SK-N-SH treated with all-trans-retinoic acid at 6 μM for 48 hours (cell line): Measurements from ENCODE around the gene SYN1.
A peak's percentile ranks its signal among the peaks of the same experiment; 100 is the strongest.

ENCODE experiments used
- ATAC-seq: fragments of 200-7000 bp; cut with Tn5 transposase; 3 replicates; pipeline ENCODE4 v1.9.1; 2020; ENCODE audit warnings: mild to moderate bottlenecking, moderate library complexity
- ARNTL ChIP-seq: fragments of 450-650 bp; formaldehyde crosslinking; IDR thresholded peaks from 2 replicates; pipeline ENCODE4 v1.5.0; 2020; ENCODE audit warnings: low read depth, mild to moderate bottlenecking, moderate library complexity, borderline replicate concordance
- BACH2 ChIP-seq: fragments of 250-450 bp; sonication (Bioruptor Pico); IDR thresholded peaks from 2 replicates; pipeline ENCODE4 v1.9.0; 2021; ENCODE audit warnings: mild to moderate bottlenecking, borderline replicate concordance
- CREB5 ChIP-seq: fragments of 250-450 bp; sonication (Bioruptor Pico); IDR thresholded peaks from 2 replicates; pipeline ENCODE4 v1.5.1; 2020; ENCODE audit warnings: low read depth, mild to moderate bottlenecking, moderate library complexity
- CSDC2 ChIP-seq: fragments of 250-450 bp; sonication (Bioruptor Pico); IDR thresholded peaks from 2 replicates; pipeline ENCODE4 v1.5.0; 2020; ENCODE audit warnings: mild to moderate bottlenecking, moderate library complexity
- CSRNP3 ChIP-seq: fragments of 250-450 bp; sonication (Bioruptor Pico); IDR thresholded peaks from 2 replicates; pipeline ENCODE4 v1.5.1; 2021; ENCODE audit warnings: mild to moderate bottlenecking, moderate library complexity
- ESRRG ChIP-seq: fragments of 250-450 bp; sonication (Bioruptor Pico); IDR thresholded peaks from 2 replicates; pipeline ENCODE4 v1.6.1; 2021; ENCODE audit warnings: mild to moderate bottlenecking
- GLIS3 ChIP-seq: fragments of 250-450 bp; sonication (Bioruptor Pico); IDR thresholded peaks from 2 replicates; pipeline ENCODE4 v1.5.0; 2020; ENCODE audit warnings: mild to moderate bottlenecking, moderate library complexity
- ISL1 ChIP-seq: fragments of 250-450 bp; sonication (Bioruptor Pico); IDR thresholded peaks from 2 replicates; pipeline ENCODE4 v2.1.2; 2022; ENCODE audit warnings: mild to moderate bottlenecking, moderate library complexity
- OSR1 ChIP-seq: fragments of 250-450 bp; sonication (Bioruptor Pico); IDR thresholded peaks from 2 replicates; pipeline ENCODE4 v1.8.0; 2022; ENCODE audit warnings: moderate library complexity, mild to moderate bottlenecking, inconsistent platforms
- POU6F1 ChIP-seq: fragments of 250-450 bp; sonication (Bioruptor Pico); IDR thresholded peaks from 2 replicates; pipeline ENCODE4 v1.8.0; 2021; ENCODE audit warnings: low read depth, mild to moderate bottlenecking, moderate library complexity, borderline replicate concordance
- PPARA ChIP-seq: fragments of 250-450 bp; sonication (Bioruptor Pico); IDR thresholded peaks from 2 replicates; pipeline ENCODE4 v1.5.0; 2020; ENCODE audit warnings: mild to moderate bottlenecking, borderline replicate concordance
- RARB ChIP-seq: fragments of 250-450 bp; sonication (Bioruptor Pico); IDR thresholded peaks from 2 replicates; pipeline ENCODE4 v1.8.0; 2021; ENCODE audit warnings: mild to moderate bottlenecking, moderate library complexity
- TOX ChIP-seq: fragments of 250-450 bp; sonication (Bioruptor Pico); IDR thresholded peaks from 2 replicates; pipeline ENCODE4 v1.8.0; 2021; ENCODE audit warnings: mild to moderate bottlenecking, moderate library complexity, borderline replicate concordance
- ZC3H10 ChIP-seq: fragments of 250-450 bp; sonication (Bioruptor Pico); IDR thresholded peaks from 2 replicates; pipeline ENCODE4 v1.5.1; 2021; ENCODE audit warnings: mild to moderate bottlenecking, moderate library complexity
- ZFP3 ChIP-seq: fragments of 250-450 bp; sonication (Bioruptor Pico); IDR thresholded peaks from 2 replicates; pipeline ENCODE4 v1.5.0; 2020; ENCODE audit warnings: mild to moderate bottlenecking, moderate library complexity
- ZFP30 ChIP-seq: fragments of 450-650 bp; formaldehyde crosslinking; IDR thresholded peaks from 2 replicates; pipeline ENCODE4 v1.5.0; 2022; ENCODE audit warnings: mild to moderate bottlenecking, moderate library complexity
- ZNF565 ChIP-seq: fragments of 450-650 bp; formaldehyde crosslinking; conservative IDR thresholded peaks from 2 replicates; pipeline ENCODE4 v1.5.0; 2020; ENCODE audit warnings: low read depth, mild to moderate bottlenecking, moderate library complexity
- ZNF70 ChIP-seq: fragments of 450-650 bp; formaldehyde crosslinking; IDR thresholded peaks from 2 replicates; pipeline ENCODE4 v1.5.0; 2020; ENCODE audit warnings: mild to moderate bottlenecking, moderate library complexity
- ZNF8 ChIP-seq: fragments of 450-650 bp; formaldehyde crosslinking; IDR thresholded peaks from 2 replicates; pipeline ENCODE4 v1.5.0; 2020; ENCODE audit warnings: mild to moderate bottlenecking, moderate library complexity
- TF ChIP-seq, protein P1 (sequence below): fragments of 250-450 bp; sonication (Bioruptor Pico); IDR thresholded peaks from 2 replicates; pipeline ENCODE4 v1.8.0; 2020; ENCODE audit warnings: mild to moderate bottlenecking, moderate library complexity, borderline replicate concordance
- TF ChIP-seq, protein P2 (sequence below): fragments of 250-450 bp; sonication (Bioruptor Pico); IDR thresholded peaks from 2 replicates; pipeline ENCODE4 v1.5.0; 2020; ENCODE audit warnings: mild to moderate bottlenecking, moderate library complexity

SYN1 gene

DNA sequence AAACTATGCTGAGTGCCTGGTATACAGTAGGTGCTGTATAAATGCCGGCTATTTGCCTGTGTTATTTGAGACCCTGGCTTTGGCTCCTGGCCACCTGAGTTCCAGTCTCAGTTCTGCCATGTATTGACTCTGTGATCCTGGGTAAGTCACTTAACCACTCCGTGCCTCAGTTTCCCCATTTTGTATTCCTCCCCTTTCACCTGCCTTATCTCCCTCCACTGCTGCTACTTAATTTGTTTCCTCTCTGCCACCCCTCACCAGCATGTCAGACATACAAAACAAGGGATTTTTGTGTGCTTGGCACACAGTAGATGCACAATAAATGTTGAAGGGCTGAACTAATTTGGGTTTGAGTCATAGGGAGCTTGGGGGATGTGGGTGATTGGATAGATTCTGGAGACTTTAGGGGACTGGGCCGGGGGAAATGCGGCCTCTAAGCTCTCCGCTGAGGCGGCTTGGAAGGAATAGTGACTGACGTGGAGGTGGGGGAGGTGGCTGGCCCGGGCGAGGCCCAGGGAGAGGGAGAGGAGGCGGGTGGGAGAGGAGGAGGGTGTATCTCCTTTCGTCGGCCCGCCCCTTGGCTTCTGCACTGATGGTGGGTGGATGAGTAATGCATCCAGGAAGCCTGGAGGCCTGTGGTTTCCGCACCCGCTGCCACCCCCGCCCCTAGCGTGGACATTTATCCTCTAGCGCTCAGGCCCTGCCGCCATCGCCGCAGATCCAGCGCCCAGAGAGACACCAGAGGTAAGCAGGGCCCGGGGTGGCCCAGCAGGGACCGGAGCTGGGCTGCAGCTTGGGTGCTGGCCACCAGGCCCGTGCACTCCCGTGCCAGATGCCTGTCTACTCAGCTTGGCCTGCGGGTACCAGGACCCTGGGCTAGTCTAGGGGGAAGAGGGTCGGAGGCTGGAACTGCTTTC, 37.7 kb downstream of the SYN1 start, which contains the start of gene TIMP1:
TIMP1 (plus strand) TSS at position 706 of the 917 bp plus-strand sequence. CDS start 980 bp downstream, outside the sequence.
- TF ChIP-seq CSDC2 (no peak), RARB (no peak), GLIS3 (CRISPR knock-in tag) (no peak), ARNTL (CRISPR knock-in tag) (no peak), ZNF565 (no peak), ISL1 (CRISPR knock-in tag) (no peak), CREB5 (CRISPR knock-in tag) (no peak), ZNF70 (CRISPR knock-in tag) (no peak), ZFP3 (no peak), OSR1 (CRISPR knock-in tag) (no peak), ZNF8 (no peak), CSRNP3 (CRISPR knock-in tag) (no peak), BACH2 (CRISPR knock-in tag) (no peak)
- TF ChIP-seq, protein P1, sequence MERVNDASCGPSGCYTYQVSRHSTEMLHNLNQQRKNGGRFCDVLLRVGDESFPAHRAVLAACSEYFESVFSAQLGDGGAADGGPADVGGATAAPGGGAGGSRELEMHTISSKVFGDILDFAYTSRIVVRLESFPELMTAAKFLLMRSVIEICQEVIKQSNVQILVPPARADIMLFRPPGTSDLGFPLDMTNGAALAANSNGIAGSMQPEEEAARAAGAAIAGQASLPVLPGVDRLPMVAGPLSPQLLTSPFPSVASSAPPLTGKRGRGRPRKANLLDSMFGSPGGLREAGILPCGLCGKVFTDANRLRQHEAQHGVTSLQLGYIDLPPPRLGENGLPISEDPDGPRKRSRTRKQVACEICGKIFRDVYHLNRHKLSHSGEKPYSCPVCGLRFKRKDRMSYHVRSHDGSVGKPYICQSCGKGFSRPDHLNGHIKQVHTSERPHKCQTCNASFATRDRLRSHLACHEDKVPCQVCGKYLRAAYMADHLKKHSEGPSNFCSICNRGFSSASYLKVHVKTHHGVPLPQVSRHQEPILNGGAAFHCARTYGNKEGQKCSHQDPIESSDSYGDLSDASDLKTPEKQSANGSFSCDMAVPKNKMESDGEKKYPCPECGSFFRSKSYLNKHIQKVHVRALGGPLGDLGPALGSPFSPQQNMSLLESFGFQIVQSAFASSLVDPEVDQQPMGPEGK: no peak
- TF ChIP-seq, protein P2, sequence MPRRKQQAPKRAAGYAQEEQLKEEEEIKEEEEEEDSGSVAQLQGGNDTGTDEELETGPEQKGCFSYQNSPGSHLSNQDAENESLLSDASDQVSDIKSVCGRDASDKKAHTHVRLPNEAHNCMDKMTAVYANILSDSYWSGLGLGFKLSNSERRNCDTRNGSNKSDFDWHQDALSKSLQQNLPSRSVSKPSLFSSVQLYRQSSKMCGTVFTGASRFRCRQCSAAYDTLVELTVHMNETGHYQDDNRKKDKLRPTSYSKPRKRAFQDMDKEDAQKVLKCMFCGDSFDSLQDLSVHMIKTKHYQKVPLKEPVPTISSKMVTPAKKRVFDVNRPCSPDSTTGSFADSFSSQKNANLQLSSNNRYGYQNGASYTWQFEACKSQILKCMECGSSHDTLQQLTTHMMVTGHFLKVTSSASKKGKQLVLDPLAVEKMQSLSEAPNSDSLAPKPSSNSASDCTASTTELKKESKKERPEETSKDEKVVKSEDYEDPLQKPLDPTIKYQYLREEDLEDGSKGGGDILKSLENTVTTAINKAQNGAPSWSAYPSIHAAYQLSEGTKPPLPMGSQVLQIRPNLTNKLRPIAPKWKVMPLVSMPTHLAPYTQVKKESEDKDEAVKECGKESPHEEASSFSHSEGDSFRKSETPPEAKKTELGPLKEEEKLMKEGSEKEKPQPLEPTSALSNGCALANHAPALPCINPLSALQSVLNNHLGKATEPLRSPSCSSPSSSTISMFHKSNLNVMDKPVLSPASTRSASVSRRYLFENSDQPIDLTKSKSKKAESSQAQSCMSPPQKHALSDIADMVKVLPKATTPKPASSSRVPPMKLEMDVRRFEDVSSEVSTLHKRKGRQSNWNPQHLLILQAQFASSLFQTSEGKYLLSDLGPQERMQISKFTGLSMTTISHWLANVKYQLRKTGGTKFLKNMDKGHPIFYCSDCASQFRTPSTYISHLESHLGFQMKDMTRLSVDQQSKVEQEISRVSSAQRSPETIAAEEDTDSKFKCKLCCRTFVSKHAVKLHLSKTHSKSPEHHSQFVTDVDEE (CRISPR knock-in tag): no peak
- peak; percentile 98 for ATAC-seq

DNA sequence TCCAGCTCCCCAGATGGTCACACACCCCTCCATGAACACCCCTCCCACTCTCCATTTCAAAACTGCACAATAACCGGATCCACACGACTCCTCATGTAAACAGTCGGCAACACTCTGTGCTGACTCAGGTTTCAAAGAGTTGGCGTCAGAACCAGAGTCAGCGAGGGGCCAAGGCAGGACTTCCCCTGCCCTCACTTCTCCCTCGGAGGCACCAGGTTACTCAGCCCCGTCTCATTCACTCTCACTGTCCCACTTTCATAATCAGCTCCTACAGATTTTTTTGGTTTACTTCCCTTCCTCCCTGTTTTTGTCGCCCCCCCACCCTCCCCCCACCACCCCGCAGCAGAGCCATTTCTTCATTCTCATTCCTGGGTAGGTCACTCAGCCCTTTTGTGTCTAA, 40.1 kb downstream of the SYN1 start:
- TF ChIP-seq, protein P1: no peak
- no peak for TF ChIP-seq RARB
- no peak for TF ChIP-seq CSRNP3 (CRISPR knock-in tag)
- no peak for TF ChIP-seq GLIS3 (CRISPR knock-in tag)
- no peak for TF ChIP-seq ESRRG (CRISPR knock-in tag)
- TF ChIP-seq PPARA (CRISPR knock-in tag): no peak
- TF ChIP-seq ZFP30: no peak
- TF ChIP-seq POU6F1 (CRISPR knock-in tag): no peak
- no peak for TF ChIP-seq ZFP3
- no peak for TF ChIP-seq ARNTL (CRISPR knock-in tag)
- TF ChIP-seq TOX: no peak
- TF ChIP-seq OSR1 (CRISPR knock-in tag): no peak
- no peak for TF ChIP-seq ZNF565
- no peak for TF ChIP-seq ZC3H10 (CRISPR knock-in tag)
- TF ChIP-seq CSDC2: no peak
- no peak for TF ChIP-seq ZNF70 (CRISPR knock-in tag)
- no peak for ATAC-seq
